22Rv1 (cell line): Measurements from ENCODE around the gene MYORG.

Source experiments
- H3K27ac ChIP-seq: fragments of 450-650 bp; 2 replicates; pipeline ENCODE4 v1.5.1; 2017
- ZFX ChIP-seq: fragments of 450-650 bp; IDR thresholded peaks from 2 replicates; pipeline ENCODE4 v1.6.1; 2017; ENCODE audit warnings: antibody characterized with exemption, borderline replicate concordance
- TF ChIP-seq, protein P1 (sequence below): fragments of 450-650 bp; IDR thresholded peaks from 2 replicates; pipeline ENCODE4 v1.5.1; 2017; ENCODE audit warnings: mild to moderate bottlenecking

The MYORG gene

DNA sequence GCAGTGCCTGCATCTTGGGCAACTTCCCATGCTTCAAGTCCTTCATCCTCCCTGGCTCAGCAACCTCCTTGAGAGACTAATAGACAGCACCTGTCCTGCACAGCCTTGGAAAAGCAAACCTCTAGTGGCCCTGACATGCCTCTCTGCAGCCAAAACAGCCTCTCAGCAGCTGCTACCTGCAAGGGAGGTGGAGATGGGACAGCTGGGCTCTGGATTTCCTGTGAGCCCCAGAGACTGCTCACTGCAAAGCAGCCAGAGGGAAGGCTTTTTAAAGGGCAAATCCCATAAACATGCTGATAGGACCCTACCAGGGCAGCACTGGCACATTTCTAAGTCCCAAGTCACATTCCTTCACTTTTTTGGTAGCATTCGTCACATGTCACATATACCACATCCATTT is 31.5 kb upstream of the MYORG start:
- TF ChIP-seq, protein P1, sequence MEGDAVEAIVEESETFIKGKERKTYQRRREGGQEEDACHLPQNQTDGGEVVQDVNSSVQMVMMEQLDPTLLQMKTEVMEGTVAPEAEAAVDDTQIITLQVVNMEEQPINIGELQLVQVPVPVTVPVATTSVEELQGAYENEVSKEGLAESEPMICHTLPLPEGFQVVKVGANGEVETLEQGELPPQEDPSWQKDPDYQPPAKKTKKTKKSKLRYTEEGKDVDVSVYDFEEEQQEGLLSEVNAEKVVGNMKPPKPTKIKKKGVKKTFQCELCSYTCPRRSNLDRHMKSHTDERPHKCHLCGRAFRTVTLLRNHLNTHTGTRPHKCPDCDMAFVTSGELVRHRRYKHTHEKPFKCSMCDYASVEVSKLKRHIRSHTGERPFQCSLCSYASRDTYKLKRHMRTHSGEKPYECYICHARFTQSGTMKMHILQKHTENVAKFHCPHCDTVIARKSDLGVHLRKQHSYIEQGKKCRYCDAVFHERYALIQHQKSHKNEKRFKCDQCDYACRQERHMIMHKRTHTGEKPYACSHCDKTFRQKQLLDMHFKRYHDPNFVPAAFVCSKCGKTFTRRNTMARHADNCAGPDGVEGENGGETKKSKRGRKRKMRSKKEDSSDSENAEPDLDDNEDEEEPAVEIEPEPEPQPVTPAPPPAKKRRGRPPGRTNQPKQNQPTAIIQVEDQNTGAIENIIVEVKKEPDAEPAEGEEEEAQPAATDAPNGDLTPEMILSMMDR, result no peak
- no peak for TF ChIP-seq ZFX
- no peak overlapping the region for H3K27ac ChIP-seq

- TF ChIP-seq, protein P1, result peak; percentile 8; the same call in 1 of the 2 replicates
- no peak for TF ChIP-seq ZFX
- no peak overlapping the region for H3K27ac ChIP-seq
Measured at GRCh38 chr9:34406219-34406618, 29.5 kb upstream of the MYORG start.

- TF ChIP-seq, protein P1, result no peak
- TF ChIP-seq ZFX, result no peak
- no peak overlapping the region for H3K27ac ChIP-seq
Measured at GRCh38 chr9:34405719-34406118, 29.0 kb upstream of the MYORG start.

- TF ChIP-seq, protein P1, result peak; percentile 99
- no peak for TF ChIP-seq ZFX
Measured at GRCh38 chr9:34403554-34404380, 27.1 kb upstream of the MYORG start.

DNA sequence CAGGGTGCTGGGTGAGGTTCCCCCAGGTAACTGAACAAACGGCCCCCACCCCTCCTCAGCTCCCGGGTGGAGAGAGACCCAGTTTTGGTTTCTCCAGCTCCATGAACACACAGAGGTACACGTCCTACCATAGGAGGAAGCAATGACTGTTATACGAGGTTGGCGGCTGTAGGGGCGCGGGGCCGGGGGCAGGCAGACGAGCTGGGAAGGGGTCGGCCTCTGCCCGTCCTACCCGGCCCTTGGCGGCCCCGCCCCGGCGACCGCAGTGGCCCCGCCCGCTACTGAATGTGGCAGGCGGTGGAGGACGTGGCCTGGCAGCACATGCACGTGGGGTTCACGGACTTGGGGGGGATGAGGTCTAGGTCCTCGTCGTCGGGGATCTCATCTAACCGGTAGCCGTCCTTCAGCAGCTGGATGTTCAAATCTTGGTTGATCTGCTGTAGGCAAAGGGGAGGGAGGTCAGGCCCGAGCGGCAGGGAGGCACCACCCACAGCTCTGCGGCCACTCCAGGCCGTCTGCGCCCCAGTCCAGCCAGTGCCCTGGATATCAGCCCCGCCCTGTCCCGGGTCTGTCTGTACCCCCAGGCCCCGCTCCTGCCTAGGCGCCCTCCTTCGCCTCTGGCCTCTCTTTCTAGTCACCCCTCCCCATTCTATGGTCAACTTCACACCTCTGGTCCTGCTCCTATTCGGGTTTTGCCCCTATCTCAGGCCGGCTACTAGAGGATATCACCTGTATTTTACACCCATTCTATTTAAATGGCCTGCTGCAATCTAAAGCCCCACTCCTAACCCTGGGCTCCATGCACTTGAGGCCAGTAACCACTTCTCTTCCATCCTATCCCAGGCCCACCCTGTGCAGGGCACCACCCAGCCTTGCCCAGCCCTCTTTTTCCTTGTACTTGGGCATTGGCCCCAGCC is 24.2 kb upstream of the MYORG start:
- H3K27ac ChIP-seq, result no peak overlapping the region
- no peak for TF ChIP-seq ZFX
- TF ChIP-seq, protein P1, result no peak

More at GRCh38 chr9:34403554-34404380, 27.1 kb upstream of the MYORG start:
- no peak overlapping the region for H3K27ac ChIP-seq

DNA sequence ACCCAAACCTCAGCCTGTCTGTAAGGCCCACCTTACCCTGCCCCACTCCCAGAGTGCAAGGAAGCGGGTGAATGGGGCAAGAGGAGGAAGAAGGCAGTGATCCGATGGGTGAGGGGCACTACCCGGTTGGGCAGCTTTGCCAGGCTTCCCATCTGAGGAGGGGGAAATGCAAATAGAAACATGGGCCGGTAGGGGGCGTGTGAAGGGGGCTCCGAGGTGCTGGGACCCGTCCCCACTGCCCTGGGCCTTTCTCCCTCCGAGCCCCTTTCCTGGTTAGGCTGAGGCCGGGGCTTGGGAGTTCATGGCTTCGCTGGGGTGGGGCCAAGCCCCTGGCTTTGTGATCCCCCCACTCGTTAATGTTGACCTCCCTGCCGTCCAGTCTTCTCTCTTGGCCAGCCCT is 23.6 kb upstream of the MYORG start:
- TF ChIP-seq, protein P1, result no peak
- TF ChIP-seq ZFX, result no peak
- no peak overlapping the region for H3K27ac ChIP-seq

GRCh38 chr9:34399729-34400128 is 23.0 kb upstream of the MYORG start:
- no peak overlapping the region for H3K27ac ChIP-seq
- TF ChIP-seq, protein P1, result no peak
- no peak for TF ChIP-seq ZFX
